ENCODE measurements around the gene DPCD. TPM values are rescaled to one million over a fixed set of nuclear protein-coding genes. Genes with fewer than 3 reads are reported as not detected.
"Not testable (repeated sequence)": the region's sequence is repeated elsewhere in the genome, so short reads cannot be mapped to it uniquely, and the experiment has no call there.

DPCD gene
- polyA plus RNA-seq, 1 experiment, result 46.4 TPM

DNA sequence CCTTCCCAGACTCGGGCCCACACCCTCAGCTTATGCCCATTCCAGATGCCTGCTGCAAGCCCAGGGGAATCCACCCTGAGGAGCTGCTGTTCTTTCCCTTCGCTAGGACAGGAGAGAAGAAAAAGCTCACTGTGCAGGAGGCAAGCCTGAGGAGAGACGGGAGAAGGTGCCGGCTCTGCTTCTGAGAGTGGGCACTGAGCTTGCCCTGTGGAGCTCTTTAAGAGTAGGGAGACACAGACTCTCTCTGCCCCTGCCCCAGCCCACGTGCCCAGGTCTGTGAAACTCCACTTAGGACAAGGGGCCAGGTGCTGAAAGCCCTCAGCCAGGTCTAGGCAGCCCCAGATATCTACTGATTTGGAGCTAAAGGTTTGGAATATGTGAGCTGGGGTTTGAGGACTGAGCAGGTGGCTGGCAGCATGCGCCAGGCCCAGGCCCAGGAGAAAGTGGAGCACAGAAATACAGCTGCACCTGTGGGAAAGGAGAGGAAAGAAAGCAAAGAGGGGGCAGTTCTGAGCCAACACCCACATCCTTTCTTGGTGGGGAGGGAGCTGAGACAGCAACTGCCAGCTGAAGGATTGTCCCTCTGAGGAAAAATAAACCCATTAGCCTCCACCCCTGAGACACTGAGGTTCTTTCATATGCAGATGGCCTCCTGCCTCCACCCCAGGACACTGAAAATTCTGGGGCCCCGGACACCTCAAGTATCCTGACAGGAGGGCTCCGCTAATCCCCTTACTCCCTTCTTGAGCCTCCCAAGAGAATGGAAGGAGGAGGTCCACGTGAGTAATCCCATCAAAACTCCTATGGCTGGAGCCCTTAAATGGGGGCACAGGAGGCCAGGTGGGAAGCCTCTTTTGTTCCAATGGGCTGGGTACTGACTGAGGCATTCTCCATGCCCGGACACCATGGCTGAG is 7.4 kb upstream of the DPCD start:
- no peaks in the 10 kb centered on the region for H3K27me3 ChIP-seq (ENCODE audit: control insufficient read depth, insufficient read depth, low read length)
- no peak overlapping the region for H3K4me3 ChIP-seq (ENCODE audit: low read depth, low read length)
- no peak for DNase-seq (ENCODE audit: low read depth)
- CTCF ChIA-PET, result interaction anchor here (1.0 to 7.5 kb wide), 2 partner anchors 9 to 10 kb away, joined by 3 to 61 read pairs; no protein-coding TSS in a partner anchor
- POLR2A ChIA-PET, result no interaction called here
- TF ChIP-seq, protein P1, sequence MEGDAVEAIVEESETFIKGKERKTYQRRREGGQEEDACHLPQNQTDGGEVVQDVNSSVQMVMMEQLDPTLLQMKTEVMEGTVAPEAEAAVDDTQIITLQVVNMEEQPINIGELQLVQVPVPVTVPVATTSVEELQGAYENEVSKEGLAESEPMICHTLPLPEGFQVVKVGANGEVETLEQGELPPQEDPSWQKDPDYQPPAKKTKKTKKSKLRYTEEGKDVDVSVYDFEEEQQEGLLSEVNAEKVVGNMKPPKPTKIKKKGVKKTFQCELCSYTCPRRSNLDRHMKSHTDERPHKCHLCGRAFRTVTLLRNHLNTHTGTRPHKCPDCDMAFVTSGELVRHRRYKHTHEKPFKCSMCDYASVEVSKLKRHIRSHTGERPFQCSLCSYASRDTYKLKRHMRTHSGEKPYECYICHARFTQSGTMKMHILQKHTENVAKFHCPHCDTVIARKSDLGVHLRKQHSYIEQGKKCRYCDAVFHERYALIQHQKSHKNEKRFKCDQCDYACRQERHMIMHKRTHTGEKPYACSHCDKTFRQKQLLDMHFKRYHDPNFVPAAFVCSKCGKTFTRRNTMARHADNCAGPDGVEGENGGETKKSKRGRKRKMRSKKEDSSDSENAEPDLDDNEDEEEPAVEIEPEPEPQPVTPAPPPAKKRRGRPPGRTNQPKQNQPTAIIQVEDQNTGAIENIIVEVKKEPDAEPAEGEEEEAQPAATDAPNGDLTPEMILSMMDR (IDR thresholded peaks at IDR 0.05; ENCODE audit: insufficient read depth, low read depth, low read length), result no peak
- peaks cover 29% of the 10 kb centered on the region for H3K36me3 ChIP-seq (ENCODE audit: control insufficient read depth, insufficient read depth, low read length)

DNA sequence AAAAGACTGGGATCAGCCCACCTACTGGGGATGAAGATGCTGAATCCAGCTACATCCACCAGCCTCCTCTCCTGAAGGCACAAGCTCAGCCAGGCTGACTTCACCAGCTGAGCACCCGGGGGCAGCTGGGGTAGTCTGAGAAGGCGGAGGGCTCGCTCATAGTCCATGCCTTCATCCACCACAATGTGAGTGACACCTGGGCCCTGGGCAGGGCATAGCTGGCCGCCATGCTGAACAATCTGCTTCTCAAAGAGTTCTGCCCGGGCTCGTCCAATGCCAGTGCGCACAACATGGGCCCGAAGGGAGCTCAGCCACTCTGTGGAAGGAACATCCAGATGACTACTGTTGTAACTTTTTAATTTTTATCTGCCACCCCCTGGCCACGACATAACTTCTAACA is 2.3 kb upstream of the DPCD start:
- Histone ChIP-seq H3K4me3 (ENCODE audit: low read depth, low read length) (no peak overlapping the region), H3K36me3 (ENCODE audit: control insufficient read depth, insufficient read depth, low read length) (peaks cover 11% of the 10 kb centered on the region), H3K27me3 (ENCODE audit: control insufficient read depth, insufficient read depth, low read length) (no peaks in the 10 kb centered on the region)
- ChIA-PET POLR2A (no interaction called here), CTCF (interaction anchor here (0.6 to 1.6 kb wide), 3 partner anchors 15 to 372 kb away, joined by 3 to 7 read pairs (median 4); partner anchors contain the start of gene LBX1)
- TF ChIP-seq, protein P1 (IDR thresholded peaks at IDR 0.05; ENCODE audit: insufficient read depth, low read depth, low read length), result no peak
- DNase-seq (ENCODE audit: low read depth), result no peak

DNA sequence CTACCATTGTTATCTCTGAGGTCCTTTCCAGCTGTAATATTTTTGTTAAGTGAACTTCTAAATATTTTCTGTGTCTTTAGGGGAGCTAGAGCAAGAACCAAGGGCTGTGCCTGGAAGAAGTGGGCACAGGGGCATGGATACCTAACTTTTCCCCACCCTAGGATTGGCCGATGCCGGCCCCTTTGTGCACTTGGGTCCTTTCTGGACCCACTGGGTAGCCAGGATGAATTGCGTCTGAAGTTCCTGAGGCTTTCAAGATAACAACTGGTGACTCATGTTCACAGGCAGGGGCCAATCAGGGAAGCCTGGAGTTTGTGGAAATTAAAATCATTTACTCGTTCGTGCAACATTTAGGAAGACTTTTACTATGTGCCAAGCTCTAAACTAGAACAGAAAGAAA is 758 bp downstream of the DPCD start:
- TF ChIP-seq, protein P1 (IDR thresholded peaks at IDR 0.05; ENCODE audit: insufficient read depth, low read depth, low read length), result no peak
- peak overlapping the region; percentile 92 for H3K4me3 ChIP-seq (ENCODE audit: low read depth, low read length)
- POLR2A ChIA-PET, result no interaction called here
- H3K36me3 ChIP-seq (ENCODE audit: control insufficient read depth, insufficient read depth, low read length), result peaks cover 5% of the 10 kb centered on the region; the same call in 1 of the 2 replicates
- H3K27me3 ChIP-seq (ENCODE audit: control insufficient read depth, insufficient read depth, low read length), result no peaks in the 10 kb centered on the region
- CTCF ChIA-PET, result interaction anchor here (0.8 to 2.4 kb wide), 6 partner anchors 8 to 192 kb away, joined by 3 to 19 read pairs (median 6); no protein-coding TSS in a partner anchor
- DNase-seq (ENCODE audit: low read depth), result no peak

DNA sequence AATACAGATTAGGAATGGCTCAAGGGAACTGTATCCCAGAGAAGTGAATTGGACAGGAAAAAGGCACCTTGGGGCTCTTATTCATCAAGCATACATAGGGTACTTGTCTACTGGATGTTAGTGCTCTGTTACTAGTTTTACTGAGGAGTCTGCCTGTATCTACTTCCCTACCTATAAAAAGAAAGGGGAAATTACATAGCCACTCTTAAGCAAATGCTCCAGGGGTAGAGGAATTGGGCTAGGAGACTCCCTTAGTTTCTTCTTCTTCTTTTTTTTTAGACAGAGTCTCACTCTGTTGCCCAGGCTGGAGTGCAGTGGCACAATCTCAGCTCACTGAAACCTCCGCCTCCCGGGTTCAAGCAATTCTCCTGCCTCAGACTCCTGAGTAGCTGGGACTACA is 5.2 kb downstream of the DPCD start:
- DNase-seq (ENCODE audit: low read depth); POLR2A ChIA-PET; H3K4me3 ChIP-seq (ENCODE audit: low read depth, low read length); H3K36me3 ChIP-seq (ENCODE audit: control insufficient read depth, insufficient read depth, low read length); H3K27me3 ChIP-seq (ENCODE audit: control insufficient read depth, insufficient read depth, low read length): not testable (repeated sequence)
- CTCF ChIA-PET, result interaction anchor here (0.7 to 4.0 kb wide), 4 partner anchors 9 to 379 kb away, joined by 3 to 24 read pairs (median 5); no protein-coding TSS in a partner anchor

DNA sequence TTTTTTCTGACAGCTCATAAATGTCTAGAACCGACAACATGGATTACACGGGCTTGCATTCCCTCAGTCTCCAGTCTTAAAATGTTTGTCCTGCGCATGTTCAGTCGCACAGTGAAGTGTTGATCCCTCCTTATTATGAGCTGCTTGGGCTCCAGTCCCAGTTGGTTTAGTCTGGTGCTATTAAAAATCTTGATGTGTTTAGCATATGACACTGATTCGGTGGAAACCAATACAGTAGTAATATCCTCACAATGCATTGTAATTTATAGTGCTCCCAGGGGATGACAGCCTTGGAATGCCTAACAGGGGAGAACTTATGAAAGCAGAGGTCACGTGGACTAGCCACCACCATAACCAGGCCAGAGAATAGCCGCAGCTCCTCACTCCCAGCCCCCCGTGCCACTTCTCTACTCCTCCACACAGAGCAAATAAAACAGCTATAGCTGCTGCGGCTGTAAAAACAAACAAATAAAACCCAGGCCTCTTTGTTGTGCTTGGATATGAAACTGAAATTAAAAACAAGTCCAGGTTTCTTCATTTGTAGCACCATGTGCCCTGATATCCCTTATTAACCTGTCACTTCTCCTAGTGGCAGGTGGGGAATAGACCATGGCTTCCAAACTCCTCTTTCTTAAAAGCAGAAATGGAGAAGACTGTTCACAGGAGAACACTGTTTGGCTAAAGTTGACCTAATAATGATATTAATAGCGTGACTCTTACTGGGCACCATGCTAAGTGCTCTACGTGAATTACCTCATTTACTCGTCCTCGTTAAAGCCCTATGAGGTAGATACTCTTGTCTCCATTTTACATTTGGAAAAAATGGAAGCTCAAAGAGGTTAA is 7.7 kb downstream of the DPCD start:
- TF ChIP-seq, protein P1 (IDR thresholded peaks at IDR 0.05; ENCODE audit: insufficient read depth, low read depth, low read length), result no peak
- ChIA-PET CTCF (interaction anchor here (0.6 to 1.6 kb wide), 5 partner anchors 16 to 250 kb away, joined by 3 to 7 read pairs (median 3); no protein-coding TSS in a partner anchor), POLR2A (no interaction called here)
- Histone ChIP-seq H3K4me3 (ENCODE audit: low read depth, low read length) (no peak overlapping the region), H3K36me3 (ENCODE audit: control insufficient read depth, insufficient read depth, low read length) (peaks cover 2% of the 10 kb centered on the region; the same call in 1 of the 2 replicates), H3K27me3 (ENCODE audit: control insufficient read depth, insufficient read depth, low read length) (no peaks in the 10 kb centered on the region)
- DNase-seq (ENCODE audit: low read depth), result no peak
